CD4-positive, alpha-beta T cell treated with Interleukin-4 for 1 hour (primary cell): ENCODE data around the gene CLMP.
"Not testable (repeated sequence)": the region's sequence is repeated elsewhere in the genome, so short reads cannot be mapped to it uniquely, and the experiment has no call there.

Source experiments
- DNase-seq, 2 donors: peaks; one replicate each; pipeline ENCODE4 v3.0.0-alpha.2; 2020 to 2022

CLMP gene

DNA sequence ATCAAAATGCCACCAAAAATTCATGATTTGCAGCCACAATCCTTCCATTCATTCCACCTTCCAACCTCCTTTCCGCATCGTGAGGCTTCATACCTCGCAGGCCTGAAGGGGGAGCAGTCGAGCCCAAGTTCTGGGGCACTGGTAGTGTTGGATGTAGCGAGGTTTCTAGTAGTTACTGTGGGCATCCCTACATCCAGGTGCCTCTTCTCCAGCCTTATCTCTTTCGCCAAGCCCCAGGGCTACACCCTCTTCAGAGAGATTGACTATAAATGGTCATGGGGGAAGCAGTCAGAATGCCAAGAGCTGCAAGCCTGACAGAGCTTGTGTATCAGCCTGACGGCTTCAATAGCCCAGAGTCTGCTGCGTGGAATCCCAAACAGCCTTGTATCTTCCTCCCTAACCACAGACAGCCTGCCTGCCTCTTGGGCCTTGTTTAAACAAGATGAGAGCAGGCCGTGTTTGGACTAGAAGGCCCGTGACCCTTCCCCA, 28.9 kb downstream of the CLMP start:
- DNase-seq = no peak

DNA sequence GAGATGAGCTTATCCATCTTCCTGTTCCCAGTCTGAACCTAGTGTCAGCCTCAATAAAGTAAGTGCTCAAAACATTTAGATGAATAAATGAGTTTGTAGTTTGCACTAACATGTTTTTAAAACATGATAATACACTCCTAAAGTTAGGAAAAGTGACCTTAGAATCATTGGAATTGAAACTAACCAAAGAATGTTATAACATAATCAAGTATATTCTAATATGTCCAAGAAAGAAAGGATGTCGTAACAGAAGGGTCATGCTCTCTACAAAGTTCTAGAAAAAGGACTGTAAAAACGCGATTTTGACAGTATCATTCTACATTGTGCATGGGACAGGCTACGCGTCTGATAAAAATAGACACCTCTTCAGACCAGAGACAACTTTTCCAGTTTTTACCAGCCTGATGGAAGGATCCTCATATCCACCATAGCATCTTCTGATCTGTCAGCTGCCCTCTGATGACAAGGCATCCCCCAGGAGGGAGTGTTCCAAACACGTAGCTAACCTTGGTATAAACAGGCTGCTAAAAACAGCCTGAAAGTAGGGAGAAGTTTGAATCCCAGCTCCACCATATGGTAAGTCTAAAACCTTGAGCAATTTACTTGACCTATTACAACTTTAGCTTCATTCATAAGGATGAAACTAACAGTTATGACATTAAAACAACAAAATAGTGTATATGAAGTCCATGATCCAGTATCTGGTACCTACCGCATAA, 30.2 kb downstream of the CLMP start:
- no peak for DNase-seq

DNA sequence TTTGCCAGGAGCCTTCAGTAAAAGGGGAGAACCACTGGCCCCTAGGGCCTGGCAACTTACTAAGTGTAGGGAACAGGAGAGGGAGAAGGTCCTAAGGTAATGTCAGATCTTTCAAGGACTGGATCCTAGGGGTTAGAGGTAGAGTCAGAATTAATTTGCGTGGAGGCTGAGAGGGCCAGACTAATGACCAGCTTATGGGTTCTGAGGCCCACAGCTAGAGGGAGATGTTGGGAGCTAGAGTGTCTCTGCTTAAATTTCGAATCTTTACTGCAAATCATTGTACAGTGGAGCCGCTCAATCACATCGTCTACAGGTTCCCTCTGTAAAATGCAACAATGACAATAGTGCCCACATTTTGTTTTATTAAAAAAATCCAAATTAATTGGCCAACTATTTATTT, 31.4 kb downstream of the CLMP start:
- DNase-seq = no peak

DNA sequence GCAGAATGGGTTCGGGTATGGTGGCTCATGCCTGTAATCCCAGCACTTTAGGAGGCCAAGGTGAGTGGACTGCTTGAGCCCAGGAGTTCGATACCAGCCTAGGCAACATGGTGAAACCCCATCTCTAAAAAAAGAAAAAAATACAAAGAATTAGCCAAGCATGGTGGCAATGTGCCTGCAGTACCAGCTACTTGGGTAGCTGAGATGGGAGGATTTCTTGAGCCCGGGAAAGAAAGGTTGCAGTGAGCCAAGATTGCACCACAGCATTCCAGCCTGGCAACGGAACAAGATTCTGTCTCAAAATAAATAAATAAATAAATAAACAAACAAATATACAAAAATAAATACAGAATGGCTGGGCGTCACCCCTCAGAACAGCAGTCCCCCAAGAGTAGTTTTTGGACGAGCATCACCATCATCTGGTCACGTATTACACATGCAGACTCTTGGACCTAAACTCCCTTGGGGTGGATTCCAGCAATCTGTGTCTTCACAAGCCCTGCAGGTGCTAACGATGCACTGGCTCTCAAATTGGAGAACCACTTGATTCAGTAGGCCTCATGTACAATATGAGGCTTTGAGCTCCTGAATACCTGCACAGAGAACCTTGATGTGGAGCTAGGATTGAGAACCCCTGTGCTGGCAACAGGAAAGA, 33.5 kb downstream of the CLMP start:
- no peak for DNase-seq

DNA sequence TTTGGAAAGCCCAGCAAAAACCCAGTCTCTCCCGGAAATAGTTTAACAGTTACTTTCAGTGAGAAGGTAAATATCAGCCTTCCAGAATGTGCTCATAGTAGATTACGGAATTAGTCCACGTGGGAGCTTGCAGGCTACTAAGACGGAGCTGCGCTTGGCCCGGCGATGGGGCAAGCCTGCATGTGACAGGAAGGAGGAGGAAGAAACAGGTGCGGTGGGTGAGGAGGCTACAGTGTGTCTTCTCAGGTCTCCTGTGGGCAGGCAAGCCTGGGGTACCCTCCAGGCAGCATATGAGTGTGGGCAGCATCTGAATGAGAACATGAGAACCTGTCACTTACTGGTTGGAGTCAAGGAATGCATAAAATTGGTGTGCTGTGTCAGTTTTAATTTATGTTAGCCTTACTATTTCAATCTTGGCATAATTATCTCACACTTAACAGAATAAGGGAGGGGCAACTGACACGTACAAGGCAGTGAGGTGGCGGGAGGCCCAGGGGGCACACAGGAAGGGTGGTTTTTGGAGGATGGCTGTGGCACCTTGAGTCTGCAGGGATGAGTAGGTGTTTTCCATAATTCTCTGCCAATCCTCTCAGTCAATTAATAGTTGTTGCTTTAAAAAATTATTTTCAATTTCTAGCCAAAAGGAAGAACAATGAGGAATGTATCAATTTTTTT, 35.7 kb downstream of the CLMP start:
- no peak for DNase-seq

DNA sequence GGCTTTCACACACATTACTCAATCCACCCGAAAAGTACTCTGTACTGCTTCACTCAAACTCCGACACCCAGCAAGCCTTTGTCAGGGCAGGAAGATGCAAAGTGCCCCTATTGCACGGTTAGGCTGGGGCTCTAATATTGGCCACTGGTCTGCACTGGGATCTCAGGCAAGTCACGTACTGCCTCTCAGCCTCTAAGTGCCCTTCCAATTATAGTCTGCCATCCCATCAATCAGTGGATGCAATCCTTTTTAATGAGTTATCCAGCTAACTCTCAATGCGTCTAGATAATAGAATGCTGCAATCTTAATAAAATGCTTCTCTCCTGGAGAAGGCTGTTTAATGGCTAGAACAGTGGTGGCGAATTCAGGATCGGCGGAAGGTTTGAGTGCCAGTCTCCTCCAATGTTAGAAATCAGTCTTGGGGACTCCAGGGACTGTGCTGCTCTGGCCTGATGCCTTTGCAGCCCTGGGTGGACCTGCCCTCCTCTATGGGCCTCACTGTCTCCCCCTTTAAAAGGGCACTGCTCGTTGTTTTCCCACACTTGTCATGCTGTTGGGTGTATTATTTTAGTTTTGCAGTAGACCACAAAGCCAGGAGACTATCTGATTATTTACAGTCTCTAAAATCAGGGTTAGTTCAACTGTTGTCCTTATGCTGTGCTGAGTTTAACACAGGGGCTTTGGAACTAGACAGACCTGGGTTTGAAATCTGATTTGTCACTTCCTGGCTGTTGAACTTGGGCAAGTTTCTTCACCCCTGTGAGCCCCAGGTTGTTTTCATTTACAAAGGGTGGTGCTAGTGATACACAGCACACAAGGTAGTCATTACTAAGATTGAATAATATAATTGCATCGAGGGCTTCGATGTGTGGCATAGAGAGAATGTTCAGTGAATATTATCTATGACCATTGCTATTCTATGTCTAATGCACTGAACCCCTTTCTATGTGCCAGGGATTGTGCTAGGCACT, 36.7 kb downstream of the CLMP start:
- DNase-seq = no peak

DNA sequence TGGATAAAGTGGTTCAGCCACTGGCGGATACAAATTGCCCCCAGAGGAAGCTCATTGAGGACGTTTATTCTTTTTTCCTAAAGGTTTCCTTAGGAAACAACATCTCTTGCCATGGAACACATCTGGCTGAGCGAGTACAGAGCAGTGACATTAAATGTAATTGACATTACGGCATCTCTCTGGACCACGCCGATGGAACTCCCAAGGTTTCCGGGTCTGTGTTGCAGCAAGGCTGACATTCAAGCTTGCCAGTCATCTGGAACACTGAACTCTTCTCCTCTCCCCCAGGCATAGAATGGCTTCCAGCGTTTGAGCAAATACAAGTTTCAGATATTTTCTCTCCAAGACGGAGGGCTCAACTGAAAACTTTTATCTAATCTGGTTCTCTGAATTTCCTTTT, 42.1 kb downstream of the CLMP start:
- no peak for DNase-seq

DNA sequence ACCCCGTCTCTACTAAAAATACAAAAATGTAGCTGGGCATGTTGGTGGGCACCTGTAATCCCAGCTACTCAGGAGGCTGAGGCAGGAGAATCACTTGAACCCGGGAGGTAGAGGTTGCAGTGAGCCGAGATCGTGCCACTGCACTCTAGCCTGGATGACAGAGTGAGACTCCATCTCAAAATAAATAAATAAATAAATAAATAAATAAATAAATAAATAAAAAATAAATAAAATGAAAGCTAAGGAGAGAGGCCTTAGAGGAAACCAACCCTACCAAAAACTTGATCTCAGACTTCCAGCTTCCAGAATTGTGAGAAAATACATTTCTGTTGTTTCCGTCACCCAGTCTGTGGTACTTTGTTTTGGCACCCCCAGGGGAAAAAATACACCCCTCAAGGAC, 42.7 kb downstream of the CLMP start:
- not testable (repeated sequence) for DNase-seq

DNA sequence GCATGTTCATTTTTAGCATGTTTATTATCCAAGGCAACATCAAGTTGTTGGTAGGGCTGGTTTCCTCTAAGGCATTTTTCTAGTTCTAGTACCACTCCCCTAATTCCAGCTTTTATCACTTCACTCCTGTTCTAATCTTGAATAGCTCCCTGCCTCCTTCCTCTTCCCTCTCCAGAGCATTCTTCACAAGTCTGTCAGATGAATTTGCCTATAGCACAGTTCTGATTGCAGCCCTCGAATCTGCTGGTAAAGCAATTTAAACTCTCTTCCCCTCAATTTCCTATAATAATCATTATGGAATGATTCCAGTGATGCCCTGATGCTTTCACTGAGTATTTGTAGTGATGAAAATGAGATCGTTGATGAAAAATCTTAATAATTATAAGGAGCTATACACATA, 43.3 kb downstream of the CLMP start:
- no peak for DNase-seq

DNA sequence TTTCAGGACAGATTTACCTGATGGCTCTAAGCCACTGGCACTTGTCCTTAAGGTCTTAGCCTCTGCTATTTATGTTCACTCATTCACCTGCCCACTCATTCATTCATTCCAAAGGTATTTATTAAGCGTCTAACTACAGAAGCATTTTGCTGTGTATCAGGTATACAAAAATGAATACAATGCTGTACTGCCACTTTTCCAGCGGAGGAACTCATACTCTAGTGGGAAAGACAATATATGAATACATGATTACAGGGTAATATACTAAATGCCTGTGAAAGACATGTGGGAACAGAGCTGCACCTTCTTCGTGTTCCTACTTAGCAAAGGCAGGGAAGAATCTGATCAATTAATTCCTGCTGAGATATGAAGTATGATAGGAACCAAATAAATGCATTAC, 43.7 kb downstream of the CLMP start:
- DNase-seq = no peak

DNA sequence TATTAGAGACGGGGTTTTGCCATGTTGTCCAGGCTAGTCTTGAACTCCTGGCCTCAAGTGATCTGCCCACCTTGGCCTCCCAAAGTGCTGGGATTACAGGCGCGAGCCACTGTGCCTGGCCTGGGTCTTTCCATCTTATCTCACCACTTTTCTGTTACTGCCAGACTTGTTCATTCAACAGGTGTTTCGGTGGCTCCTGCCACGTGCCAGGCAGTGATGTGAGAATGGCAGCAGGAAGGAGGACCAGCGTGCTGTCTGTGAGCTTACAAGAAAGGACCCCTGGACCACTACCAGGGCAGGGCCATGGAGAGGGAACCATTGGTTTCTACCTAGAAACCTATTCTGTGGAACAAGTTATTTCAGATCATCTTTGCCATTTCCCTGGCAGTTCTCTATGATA, 44.2 kb downstream of the CLMP start:
- no peak for DNase-seq

DNA sequence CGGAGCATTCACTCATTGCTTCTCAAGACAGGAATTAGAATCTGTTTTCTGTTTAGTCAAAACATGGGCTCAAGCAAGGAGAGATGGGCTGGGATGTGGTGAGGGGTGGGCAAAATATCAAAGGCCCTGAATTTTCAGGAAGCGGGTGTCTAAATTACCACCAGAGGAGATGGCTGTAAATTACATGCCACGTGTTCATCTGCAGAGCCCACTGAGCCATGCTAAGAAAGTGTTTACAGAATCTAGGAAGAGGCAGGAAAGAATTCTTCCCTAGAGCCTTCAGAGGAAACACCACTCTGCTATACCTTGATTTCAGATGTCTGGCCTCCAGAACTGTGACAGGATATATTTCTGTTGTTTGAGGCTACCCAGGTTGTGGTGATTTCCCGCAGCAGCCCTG, 46.1 kb downstream of the CLMP start:
- no peak for DNase-seq

DNA sequence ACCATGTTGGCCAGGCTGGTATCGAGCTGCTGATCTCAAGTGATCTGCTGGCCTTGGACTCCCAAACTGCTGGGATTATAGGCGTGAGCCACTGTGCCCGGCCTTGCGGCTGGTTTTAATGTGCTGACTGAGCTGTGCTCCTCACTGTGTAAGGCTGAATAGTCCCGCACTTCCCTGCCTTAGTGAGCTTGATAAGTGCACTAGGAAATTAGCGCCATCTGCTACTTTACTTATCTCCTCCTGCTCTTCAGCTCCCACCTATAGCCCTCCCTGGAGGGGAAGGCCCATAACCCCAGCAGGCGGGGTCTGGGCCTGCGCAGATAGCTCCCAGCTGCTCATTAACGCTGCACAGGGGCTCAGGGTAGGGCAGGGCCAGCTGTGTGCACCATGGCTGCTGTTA, 49.4 kb downstream of the CLMP start:
- DNase-seq = no peak

DNA sequence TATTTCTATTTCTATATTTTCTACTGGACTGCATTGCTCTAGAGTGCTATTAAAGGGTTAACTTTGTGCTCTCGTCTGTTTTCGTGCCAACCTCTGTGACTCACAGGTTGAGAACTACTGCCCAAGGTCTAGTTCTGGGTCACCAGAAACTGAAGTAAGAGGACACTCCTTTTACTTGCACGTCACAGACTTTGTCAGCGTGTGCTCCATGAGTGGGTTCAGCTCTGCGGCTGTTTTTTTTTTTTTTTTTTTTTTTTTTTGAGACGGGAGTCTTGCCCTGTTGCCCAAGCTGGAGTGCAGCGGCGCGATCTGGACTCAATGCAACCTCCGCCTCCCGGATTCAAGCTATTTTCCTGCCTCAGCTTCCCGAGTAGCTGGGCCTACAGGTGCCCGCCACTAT, 49.8 kb downstream of the CLMP start:
- DNase-seq = no peak

DNA sequence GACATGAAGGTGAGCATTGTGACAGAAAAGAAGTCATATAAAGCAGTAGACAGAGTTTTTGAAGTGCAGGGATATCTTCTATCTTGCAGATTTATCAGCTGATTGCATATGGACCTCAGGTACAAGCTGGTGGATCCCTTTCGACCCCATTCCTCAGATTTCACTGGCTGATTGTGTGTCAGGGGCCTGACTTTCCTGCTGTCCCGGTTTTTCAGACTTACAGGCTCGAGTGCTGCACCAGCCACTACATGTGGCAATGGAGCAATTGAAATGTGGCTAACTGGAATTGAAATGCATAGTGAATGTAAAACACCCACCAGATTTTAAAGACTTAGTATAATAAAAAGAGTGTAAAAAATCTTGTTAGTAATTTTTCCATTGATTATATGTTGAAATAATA, 50.3 kb downstream of the CLMP start:
- DNase-seq = no peak

DNA sequence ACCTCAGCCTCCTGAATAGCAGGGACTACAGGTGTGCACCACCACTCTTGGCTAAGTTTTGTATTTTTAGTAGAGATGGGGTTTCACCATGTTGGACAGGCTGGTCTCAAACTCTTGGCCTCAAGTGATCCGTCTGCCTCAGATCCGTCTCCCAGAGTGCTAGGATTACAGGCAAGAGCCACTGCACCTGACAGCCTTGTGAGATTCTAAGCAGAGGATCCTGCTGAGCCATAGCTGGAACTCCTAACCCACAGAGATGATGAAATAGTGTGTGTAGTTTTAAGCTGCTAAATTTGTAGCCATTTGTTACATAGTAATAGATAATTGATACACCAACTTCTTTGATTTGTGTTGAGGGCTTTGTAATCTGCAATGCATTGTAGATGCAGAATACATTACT, 51.1 kb downstream of the CLMP start:
- DNase-seq = no peak

DNA sequence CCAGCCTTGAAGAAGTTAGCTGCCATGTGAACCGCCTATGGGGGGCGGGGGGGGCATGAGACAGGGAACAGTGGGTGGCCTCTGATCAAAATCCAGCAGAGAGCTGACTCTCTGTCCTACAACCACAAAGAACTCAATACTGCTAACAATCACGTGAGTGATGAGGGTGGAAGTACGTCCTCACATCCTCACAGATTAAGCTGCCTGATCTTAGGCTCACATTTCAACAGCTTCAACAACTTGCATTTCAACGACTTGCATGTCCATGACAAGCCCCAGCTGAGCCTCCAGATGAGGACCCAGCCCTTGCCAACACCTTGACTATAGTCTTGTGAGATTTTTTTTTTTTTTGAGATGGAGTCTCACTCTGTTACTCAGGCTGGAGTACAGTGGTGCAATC, 51.6 kb downstream of the CLMP start:
- no peak for DNase-seq

DNA sequence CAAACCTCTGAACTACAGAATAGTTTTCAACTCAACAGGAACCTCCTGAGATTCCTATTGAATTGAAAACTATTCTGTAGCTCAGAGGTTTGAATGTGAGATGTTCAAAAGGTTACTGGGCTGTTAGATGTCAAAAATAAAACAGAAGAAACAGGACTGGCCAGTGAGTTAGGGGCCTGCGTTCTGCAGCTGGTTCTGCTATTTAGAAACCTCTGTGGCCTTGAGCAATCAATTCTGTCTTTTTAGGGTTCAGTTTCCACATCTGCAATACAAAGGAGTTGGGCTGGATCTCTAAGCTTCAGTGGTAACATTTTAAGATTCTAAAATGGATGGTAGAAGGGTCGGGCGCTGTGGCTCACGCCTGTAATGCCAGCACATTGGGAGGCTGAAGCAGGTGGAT, 55.8 kb downstream of the CLMP start:
- DNase-seq = no peak

DNA sequence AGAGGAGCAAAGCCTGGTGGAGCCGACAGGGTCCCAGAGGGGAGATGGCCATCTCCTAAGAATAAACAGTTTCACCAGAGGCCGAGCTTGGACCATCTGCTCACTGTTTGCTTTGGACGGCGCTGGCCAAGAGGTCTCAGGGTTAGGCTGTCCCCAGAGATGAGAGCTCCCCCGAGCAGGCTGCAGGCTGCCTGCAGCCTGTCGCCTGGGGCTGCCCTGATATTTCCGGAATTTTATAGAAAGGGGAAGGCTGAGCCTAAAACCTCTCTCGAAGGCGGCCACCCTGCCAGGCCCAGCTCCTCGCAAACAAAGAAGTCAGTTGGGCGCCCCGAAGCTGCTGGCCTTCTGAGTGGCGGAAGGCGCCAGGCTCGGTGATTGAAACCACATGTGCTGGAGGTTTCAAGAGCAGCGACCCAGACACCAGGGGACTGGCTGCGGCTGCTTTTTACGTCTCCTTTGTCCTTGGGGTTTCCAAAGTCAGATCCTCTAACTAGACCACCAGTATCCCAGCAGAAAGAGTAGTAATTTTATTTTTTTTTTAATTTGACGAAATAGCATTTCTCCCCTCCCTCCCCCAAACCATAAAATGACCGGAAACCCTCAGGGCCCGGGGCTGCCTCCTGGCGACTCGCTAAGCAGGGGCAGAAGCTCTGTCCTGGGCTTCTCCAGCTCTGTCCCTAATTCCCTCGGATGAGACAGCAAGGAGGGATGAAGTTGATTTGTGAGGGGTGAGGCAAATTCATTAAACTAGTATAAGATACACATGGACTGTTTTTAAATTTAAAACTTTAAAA, 57.4 kb downstream of the CLMP start:
- DNase-seq = peak in 1 of 2 donors; percentile 22

DNA sequence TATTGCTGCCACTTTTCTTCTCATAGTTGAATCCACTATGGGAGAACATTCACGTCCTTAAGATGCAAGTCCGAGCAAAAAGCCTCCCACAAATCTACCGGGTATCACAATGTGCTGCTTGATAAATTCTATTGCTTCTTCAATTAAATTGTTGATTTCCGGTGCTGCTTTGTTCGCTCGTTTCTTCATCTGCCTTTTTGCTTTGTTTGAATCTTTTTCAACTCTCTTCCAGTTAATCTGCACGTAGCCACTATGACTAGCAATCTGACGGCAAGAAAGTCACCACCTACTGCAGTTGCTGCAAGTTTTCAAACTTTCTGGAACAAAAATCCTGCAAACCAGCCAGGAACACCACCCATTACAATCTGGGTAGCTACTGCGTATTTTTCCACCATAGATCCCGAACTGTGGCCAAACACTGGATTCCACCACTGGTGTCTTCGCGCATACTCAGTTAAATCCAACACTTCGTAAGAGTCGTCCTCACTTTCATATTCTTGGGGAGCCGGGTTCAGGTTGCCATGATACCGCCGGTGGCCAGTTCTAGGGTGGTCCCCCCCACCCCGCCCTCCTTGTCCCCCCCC, 59.1 kb downstream of the CLMP start:
- no peak for DNase-seq

DNA sequence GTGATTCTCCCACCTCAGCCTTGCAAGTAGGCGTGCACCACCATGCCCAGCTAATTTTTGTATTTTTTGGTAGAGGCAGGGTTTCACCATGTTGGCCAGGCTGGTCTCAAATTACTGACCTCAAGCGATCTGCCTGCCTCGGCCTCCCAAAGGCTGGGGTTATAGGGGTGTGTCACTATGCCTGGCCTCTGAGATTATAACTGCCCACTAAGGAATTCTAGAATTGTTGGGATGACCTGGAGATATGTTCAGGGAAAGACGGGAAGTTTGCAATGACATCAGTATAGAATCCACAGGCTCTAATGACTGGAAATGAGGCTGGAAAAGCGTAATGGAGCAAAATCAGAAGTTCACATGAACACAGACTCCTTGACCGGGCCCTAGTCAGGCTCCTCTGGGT, 62.2 kb downstream of the CLMP start:
- no peak for DNase-seq
